ENCODE data around the gene CNPY2.

DNA sequence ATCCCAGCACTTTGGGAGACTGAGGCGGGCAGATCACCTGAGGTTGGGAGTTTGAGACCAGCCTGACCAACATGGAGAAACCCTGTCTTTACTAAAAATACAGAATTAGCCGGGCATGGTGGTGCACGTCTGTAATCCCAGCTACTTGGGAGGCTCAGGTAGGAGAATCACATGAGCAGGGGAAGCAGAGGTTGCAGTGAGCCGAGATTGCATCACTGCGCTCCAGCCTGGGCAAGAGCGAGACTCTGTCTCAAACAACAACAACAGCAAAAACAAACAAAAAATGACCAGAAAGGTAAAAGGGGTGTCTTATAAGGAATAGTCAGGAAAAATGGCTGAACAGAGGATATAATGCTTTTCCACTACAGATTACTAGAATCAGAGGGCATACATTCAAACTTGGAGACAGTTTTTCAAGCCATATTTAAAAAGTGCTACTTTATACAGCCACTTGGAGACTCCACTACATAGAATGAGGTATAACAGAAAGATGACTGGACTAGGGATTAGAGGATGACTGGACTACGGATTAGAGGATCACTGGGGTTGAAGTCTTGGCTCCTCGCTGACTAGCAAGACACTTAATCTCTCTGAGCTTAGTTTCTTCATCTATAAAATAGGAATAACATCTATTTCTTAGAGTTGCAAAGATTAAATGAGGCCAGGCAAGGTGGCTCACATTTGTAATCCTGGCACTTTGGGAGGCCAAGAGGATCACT, 10.8 kb downstream of the CNPY2 start:
- TF ChIP-seq, protein P1, sequence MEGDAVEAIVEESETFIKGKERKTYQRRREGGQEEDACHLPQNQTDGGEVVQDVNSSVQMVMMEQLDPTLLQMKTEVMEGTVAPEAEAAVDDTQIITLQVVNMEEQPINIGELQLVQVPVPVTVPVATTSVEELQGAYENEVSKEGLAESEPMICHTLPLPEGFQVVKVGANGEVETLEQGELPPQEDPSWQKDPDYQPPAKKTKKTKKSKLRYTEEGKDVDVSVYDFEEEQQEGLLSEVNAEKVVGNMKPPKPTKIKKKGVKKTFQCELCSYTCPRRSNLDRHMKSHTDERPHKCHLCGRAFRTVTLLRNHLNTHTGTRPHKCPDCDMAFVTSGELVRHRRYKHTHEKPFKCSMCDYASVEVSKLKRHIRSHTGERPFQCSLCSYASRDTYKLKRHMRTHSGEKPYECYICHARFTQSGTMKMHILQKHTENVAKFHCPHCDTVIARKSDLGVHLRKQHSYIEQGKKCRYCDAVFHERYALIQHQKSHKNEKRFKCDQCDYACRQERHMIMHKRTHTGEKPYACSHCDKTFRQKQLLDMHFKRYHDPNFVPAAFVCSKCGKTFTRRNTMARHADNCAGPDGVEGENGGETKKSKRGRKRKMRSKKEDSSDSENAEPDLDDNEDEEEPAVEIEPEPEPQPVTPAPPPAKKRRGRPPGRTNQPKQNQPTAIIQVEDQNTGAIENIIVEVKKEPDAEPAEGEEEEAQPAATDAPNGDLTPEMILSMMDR (IDR thresholded peaks at IDR 0.05), result no peak
- no peak for TF ChIP-seq NR1H2 (CRISPR knock-in tag; IDR thresholded peaks at IDR 0.05)

All from WTC11 (cell line).